GM21526 (cell line): ENCODE results near the gene RFX7.
"Not testable (repeated sequence)": the region's sequence is repeated elsewhere in the genome, so short reads cannot be mapped to it uniquely, and the experiment has no call there.

Experiments used
- ATAC-seq: cut with Tn5 transposase; IDR thresholded peaks from one replicate; pipeline ENCODE4 v1.9.1; 2021; ENCODE audit warnings: moderate library complexity; ENCODE audit not compliant: unreplicated experiment, low FRiP score

Gene RFX7

DNA sequence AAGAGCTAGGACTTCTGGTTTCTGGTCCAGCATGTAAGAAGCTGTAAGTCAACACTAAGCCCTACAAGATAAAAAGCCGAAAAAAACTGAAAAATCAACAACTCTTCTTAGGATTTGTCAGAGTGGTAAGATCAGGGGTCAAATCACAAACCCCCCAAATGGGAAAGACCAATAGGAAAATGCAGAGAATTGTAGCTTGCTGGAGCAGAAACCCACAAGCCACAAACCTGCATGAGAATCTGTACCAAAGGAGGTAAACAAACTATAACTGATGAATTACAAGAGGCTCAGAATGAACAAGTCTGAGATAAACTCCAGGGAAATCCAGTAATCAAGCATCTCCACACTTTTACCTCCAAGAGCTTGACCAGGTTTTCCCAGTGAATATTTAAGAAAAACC lies 36.0 kb downstream of the RFX7 start:
- ATAC-seq, result no peak

DNA sequence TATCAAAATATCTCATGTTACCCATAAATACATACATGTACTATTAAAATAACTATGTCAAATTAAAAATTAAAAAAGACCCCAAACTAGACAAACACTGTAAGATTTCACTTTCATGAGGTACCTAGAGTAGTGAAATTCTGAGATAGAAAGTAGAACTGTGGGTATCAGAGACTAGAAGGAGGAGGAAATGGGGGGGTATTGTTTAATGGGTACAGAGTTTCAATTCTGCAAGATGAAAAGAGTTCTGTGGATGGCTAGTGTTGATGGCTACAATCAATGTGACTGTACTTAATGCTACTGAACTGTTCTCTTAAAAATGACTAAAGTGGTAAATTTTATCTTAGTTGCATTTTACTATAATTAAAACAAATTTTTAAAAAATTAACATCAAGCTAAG lies 36.6 kb downstream of the RFX7 start:
- ATAC-seq, result peak; percentile 68

DNA sequence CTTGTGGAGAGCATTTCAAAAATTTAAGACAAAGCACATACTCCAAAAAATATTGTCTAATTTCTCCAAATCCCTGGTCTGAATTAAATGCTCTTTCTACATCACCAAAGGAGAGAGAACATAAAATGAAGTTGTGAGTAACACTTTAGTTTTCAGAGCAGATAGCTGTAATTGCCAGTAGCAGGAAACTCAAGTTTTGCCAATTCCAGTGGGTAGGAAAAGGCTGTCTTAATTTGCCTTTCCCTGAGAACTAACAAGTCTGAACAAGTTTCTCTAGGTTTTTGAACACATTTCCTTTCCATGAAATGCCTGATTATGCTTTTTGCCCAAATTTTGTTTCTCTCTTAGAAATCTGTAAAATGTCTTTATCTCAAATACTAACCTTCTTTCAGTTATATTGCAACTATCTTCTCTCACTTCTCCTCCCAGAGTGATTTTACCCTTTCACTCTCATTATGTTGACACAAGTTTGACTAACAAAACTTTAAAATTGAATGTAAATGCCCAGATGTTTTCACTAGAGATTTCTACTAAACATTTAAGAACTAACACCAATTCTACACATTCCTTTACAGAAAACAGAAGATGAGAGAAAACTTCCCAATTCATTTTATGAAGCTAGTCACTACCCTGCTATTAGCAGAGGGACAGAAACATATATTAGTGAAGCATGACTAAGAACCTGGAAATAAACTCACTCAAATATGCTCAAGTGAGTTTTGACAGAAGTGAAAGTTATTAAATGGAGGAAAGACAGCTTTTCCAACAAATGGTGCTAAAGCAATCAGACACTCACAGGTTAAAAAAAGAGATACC lies 38.4 kb downstream of the RFX7 start:
- ATAC-seq, result no peak

DNA sequence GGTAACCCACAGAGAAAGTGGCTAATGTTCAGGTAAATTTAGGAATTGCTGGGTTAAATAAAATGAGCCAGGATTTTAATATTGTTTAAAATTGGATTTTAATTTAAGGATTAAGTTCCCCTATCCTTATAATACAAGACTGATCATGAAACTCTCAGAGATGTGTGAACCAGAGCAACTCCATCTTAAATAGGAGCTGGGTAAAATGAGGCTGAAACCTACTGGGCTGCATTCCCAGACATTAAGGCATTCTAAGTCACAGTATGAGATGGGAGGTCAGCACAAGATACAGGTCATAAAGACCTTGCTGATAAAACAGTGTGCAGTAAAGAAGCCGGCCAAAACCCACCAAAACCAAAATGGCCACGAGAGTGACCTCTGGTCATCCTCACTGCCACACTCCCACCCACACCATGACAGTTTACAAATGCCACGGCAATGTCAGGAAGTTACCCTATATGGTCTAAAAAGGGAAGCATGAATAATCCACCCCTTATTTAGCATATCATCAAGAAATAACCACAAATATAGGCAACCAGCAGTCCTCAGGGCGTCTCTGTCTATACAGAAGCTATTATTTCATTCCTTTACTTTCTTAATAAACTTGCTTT lies 40.3 kb downstream of the RFX7 start:
- ATAC-seq, result not testable (repeated sequence)

DNA sequence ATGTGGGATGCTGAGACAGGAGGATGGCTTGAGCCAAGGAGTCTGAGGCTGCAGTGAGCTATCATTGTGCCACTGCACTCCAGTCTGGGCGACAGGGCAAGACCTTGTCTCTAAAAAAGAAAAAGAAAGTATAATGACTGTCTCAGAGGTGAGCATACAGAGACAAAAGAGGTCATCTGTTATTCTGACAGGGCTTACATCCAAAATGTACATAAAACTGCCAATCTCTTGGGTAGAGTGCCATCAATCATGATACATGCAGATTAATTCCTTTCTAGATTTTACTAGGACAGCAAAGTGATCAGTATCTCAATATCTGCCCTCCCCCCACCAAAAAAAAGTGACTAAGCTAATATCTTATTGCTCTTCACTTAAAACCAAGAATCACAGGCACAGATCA lies 41.0 kb downstream of the RFX7 start:
- ATAC-seq, result no peak

DNA sequence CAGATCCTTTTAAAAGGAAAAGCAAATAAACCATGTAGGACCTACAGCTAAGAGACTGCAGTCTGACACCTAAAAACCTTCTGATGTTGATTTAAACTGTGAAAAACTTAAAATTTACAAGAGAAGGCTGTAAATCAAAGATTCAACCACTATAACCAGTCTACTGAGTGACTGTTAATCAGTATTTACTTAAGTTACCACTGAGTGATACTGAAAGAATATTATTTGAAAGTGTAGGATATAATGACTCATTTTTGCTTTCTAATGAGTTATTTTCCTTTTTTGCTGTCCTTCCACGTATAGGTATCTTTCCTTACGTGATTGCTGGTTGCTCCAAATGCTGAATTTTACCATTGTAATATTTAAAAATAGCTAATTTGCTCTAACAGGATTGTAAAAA lies 44.6 kb downstream of the RFX7 start:
- ATAC-seq, result no peak

DNA sequence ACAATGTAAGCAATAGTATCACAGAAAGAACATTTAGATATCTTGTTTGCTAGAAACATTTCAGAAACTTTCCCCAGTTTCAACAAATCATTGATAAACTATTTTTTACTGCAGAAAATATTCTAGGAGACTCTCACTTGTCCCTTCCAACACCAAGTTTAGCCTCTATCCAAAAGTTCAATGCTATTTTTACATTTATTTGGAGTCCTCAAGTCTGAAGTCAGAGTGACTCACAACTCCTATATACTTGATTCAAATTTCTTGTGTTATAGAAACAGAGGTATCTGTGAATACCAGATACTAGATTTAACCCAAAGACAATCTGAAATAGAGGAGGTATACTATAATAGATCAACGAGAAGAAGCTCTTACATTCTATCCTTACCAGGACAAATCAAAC lies 49.6 kb downstream of the RFX7 start:
- no peak for ATAC-seq

DNA sequence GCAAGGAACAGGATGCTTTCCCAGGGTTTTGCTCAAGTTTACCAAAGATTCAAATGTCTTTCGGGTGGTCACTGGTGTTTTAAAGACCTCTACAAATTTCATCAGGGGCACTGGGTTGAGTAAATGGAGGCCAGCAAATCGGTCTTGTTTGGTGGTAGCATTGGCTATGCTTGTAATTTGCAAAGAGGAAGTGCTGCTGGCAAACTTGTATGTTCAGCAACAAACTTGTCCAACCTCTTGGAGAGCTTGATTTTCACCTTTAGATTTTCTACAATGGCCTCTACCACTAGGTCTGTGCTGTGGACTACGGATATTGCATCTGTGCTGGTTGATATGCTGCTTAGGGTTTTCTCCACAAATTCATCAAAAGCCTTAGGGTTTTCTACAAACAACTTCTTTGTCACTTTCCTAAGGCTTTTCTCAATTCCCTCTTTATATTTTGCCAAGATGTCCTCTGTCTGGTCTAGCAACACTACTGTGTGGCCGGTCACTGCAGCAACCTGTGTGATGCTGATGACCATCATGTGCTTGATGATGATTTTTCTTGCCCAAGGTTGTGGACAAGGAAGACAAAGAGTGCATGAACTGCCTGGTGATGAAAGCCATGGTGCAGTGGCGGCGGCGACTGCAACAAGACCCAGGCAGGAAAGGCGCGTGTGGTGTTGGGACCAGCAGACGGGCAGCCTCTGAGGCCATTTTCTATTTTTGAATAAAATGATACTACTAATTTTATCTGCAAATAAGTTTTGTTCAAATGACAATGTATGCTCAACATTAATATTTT lies 50.8 kb downstream of the RFX7 start:
- ATAC-seq, result no peak

DNA sequence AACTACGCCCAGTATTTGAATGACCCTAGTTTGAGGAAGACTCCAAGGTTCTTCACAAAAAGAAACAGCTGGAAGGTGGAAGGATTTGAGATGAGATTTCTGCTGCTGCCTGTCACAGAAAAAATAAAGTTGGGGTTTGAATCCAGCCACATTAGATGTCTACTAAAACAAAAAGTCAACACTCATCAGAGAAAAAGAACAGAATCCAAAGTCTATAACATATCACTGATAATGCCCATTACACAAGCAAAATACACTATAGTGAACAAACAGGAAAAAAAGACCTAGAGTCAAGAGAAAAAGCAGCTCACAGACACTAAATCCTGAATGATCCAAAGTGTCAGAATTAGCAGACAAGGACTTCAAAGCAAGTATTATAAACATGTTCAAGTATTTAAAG lies 56.0 kb downstream of the RFX7 start:
- ATAC-seq, result no peak

DNA sequence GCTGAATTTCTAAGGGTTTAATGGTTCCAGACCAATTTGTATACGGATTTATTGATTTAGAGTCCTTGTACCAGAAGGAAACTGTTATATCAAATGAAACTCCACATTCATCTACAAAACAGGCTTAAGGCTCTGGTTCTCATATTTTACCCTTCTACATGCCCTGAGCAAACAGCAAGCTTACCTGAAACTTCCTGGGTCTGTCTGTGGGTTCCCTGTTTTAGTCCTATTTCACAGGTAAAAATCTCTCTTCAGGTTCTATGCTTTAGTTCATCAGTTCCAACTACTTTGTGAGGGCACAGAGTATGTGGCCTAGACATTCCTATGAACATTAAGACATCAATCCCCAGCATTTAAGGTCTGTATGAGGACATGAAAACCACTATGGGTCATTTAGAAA lies 57.7 kb downstream of the RFX7 start:
- ATAC-seq, result no peak

DNA sequence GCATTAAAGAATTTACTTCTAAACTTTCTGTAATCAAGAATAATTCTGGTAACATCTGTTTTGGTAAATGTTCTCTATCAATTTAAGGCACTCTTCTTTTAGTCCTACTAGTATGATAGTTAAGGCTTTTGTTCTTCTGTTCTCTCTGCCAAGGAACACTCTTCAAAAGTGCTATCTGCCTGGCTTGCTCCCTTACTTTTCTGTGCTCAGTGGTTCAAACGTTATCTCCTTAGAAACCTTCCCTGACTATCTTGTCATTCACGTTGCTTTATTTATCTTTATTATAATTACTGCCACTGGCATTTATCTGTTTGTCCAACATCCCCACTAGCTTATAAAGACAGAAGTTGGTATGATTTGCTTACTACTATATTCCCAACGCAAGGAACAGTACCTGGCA lies 59.2 kb downstream of the RFX7 start:
- ATAC-seq, result no peak

DNA sequence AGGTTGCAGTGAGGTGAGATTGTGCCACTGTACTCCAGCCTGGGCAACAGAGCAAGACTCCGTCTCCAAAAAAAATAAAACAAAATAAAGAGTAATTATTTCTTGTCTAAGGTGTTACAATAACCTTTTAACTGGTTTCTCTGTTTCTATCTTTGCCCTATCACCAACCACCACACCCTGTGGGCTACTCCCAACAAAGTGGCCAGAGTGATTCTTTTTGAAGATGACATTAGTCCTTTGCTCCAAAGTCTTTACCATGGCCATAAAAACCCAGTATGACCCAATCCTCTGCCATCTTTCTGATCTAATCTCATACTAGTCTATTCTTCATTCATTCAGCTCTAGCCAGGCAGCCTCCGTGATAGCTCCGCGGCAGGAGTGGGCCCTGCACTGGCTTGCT lies 62.8 kb downstream of the RFX7 start:
- ATAC-seq, result no peak

DNA sequence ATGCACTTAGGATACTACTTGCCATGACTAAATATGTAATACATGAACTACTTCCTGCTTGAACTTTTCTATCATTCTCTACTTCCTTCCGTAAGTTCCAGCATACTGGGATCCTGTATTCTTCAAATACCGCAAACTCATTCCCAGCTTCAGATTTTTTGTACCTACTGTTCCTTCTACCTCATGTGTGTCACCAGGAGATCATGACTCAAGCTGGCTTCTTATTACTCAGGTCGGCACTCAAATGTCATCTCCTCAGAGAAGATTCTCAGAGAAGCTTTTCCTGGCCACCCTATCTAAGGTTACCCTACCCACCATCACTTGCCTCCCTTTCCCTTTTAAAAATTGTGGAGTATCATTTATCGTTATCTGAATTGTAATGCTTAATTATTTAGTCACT lies 66.7 kb downstream of the RFX7 start:
- ATAC-seq, result no peak

DNA sequence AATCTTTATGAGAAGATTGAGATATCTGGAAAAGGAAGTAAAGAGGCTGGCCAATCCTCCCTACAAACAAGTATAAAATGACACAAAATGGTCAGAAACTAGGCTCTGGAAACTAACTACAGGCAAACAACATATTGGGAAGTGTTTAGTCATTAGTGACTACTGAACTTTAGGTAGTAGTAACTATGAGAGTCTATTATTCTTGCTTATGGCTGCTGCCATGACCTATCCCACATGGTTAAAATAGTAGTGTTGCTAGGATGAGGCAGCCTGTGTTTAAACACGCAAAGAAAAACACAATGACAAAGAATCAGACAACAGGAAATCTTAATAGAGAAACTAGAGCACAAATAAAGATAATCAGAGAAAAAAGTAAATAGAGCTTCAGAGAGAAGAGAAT lies 67.9 kb downstream of the RFX7 start:
- ATAC-seq, result no peak

DNA sequence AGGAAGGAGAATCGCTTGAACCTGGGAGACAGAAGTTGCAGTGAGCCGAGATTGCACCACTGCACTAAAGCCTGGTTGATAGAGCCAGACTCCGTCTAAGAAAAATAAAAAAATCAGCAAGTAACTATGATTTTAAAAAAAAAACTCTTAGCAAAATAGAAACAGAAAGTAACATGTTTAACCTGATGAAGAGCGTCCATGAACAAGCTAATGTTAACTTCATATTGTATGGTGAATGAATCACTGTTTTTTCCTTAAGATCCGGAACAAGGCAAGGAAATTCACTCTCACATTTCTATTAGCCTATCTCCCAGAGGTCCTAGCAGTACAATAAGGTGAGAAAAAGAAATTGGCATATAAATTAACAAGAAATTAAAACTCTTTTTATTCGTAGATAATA lies 69.0 kb downstream of the RFX7 start:
- no peak for ATAC-seq

DNA sequence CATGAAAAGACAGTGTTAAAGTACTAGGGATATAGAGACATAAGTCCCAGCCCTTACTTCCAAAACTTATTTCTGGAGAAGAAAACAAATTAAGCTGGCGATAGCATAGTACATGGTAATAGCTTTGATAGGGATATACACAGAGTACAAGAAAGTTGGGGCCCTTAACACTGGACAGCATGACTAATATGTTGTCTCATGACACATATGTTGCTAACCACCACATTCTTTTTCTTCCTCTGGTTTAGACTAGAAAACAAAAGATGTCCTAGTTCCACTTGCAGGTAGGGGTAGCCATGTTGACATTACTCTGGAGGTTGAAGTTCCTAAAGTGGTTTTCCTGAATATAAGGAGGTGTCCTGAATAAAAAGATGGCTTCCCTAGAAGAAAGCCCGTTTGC lies 75.3 kb downstream of the RFX7 start:
- ATAC-seq, result no peak

DNA sequence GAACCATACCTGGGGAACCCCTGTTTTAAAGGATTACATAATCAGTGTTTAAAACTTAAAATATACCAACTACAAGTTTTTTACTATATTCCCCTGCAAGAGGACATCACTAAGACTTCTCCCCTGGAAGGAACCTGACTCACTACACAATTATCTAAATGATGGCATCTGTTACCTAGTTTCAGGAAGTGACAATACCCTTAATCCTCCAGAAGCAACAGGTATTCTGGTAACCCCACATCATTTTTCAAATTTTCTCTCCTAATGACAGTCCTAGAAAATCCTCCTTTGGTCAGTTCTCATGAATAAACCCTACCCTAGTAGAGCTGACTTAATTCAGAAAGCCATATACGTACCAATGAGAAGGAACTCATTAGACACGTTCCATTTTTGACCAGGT lies 78.4 kb downstream of the RFX7 start:
- no peak for ATAC-seq

DNA sequence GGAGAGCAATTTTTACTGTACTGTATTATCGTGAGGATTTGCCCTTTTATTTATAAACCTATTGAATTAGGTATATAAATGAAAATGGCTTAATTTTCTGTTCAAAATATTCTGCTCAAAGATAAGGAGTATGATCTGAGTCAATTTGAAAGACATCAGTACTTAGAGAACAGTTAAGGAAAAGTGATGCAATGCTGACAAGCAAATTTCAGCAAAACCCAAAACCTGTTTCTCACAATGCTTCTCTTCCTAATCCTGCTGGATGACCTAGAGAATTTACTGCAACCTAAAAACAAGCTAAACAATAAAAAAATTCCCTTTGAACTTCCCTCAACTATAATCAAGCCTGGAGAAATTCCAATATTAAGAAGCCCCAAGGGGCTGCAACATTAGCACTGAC lies 82.7 kb downstream of the RFX7 start:
- ATAC-seq, result no peak

DNA sequence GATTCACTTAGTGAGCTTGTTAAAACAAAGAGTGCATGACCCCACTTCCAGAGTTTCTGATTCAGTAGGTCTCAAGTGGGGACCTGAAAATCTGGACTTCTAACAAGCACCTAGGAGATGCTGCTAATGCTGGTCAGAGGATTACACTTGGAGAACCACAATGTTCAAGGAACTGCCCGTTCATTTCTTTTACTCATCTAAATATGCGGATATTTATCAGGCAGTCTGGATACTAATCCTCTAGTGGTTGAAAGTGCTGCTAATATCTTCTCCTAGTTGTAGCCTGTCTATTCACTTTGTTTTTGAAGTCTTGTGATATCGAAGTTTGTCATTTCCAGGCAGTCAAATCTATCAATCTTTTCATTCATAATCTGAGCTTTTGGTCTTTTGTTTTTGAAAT lies 86.8 kb downstream of the RFX7 start:
- no peak for ATAC-seq

DNA sequence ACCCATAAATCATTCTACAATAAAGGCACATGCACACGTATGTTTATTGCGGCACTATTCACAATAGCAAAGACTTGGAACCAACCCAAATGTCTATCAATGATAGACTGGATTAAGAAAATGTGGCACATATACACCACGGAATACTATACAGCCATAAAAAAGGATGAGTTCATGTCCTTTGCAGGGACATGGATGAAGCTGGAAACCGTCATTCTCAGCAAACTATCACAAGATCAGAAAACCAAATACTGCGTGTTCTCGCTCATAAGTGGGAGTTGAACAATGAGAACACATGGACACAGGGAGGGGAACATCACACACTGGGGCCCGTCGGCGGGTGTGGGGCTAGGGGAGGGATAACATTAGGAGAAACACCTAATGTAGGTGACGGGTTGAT lies 88.4 kb downstream of the RFX7 start:
- ATAC-seq, result not testable (repeated sequence)

DNA sequence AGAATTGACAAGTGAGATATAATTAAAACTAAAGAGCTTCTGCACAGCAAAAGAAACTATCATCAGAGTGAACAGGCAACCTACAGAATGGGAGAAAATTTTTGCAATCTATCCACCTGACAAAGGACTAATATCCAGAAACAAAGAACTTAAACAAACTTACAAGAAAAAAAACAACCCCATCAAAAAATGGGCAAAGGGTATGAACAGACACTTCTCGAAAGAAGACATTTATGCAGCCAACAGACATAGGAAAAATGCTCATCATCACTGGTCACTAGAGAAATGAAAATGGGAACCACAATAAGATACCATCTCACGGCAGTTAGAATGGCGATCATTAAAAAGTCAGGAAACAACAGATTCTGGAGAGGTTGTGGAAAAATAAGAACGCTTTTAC lies 88.9 kb downstream of the RFX7 start:
- ATAC-seq, result not testable (repeated sequence)

DNA sequence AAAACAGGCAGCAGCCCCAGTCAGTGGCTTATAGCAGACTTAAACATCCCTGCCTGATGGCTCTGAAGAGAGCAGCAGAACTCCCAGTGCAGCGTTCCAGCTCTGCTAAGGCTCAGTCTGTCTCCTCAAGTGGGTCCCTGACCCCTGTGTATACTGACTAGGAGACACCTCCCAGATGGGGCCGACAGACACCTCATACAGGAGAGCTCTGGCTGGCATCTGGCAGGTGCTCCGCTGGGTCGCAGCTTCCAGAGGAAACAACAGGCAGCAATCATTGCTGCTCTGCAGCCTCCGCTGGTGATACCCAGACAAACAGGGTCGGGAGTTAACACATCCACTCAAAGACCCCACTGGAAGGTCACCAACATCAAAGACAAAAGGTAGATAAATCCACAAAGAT lies 93.5 kb downstream of the RFX7 start:
- no peak for ATAC-seq
